GM18858 (cell line): ENCODE data around the gene CCDC9B.

Experiments used
- ATAC-seq: cut with Tn5 transposase; IDR thresholded peaks from one replicate; pipeline ENCODE4 v1.9.1; 2021; ENCODE audit not compliant: unreplicated experiment

Gene CCDC9B

DNA sequence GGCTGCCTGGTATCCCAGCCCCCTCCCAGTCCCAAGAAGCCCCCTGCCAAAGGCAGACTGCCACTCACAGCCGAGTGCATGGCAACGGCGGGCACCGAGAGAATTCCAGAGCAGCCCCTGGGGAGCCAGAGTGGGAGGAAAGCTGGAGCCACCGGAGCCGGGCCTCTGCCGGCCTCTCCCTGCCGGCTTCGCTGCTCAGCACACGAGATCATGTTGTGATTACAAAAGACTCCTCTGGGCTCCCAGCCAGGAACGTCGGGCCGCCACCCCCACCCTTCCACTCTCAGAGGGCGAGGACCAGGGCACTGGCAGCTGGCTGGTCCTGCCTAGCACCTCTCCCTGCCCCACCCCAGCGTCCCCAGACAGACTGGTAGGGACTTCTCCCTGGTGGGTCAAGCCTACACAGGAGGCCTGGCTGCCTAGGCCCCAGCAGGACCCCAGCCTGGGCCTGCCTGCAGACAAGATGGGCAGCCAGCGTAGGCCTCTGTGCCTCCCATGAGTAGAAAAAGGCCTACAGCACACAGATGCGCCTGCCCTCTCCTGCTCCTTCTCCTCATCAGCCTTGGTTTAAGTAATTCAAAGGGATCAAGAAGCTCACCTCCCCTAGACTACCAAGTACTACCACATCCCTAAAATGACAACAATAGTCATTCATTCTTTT lies at the start of gene CCDC9B:
Gene CCDC9B (minus strand): TSS at position 200 of the 661 bp plus-strand sequence. CDS start 120 bp downstream, at position 80.
- no peak for ATAC-seq

DNA sequence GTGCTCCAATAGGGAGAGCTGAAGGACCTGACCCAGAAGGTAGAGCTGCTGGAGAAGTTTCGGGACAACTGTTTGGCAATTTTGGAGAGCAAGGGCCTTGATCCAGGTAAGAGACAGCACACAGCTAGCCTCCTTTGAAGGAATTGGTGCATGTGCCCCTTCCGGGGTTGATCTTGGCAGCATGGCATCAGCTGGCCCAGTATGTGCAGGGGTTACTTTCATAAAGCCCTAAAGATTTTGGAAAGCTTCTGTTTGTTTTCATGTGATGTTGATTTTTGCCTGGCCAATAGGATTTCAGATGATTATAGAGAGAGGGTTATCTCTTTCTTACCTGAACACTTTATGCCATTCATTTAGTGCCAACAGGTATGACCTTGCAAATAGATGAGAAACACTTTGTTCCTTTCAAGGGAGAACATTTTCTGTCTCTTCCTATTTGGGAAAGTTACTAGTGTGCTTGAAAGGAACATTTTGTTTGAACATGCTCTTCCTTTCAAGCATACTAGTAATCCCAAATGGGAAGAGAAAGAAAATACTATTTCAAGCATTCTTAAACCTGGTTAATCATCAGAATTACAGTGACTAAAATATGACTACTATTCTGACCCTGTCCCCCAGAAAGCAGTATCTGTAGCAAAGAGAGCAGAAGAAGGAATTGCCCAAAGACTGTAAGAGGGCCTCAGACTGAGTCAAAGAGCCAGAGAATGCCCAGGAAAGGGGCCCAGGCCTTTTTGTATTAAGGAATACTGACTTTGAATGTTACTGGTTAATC lies 49.3 kb upstream of the CCDC9B start:
- no peak for ATAC-seq

DNA sequence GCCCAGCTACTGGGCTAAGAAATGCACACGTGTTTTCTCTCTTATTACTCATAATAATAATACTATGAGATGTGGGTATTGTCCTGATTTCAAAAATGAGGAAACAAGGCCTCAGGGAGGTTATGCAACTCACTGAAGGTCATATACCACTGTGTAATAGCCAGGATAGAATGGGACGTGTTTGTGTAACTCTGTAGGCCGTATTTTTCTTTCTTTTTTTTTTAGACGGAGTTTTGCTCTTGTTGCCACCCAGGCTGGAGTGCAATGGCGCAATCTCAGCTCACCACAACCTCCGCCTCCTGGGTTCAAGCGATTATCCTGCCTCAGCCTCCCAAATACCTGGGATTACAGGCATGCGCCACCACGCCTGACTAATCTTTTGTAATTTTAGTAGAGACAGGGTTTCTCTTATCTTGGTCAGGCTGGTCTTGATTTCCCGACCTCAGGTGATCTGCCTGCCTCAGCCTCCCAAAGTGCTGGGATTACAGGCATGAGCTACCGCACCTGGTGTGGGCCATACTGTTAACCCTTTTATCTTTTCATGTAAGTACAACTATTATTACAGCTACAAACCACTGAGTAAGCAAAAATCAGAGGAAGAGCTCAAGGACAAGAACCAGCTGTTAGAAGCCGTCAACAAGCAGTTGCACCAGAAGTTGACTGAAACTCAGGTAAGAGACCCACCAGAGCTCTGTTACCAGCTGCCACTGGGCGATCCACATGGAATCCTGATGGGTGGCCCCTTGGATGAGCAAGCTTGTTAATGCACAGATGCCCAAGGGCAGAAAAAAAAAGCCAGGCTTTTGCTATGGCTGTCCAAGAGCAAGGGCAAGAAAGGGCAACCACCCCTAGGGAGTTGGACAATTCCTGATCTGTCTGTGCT lies 48.4 kb upstream of the CCDC9B start:
- no peak for ATAC-seq

DNA sequence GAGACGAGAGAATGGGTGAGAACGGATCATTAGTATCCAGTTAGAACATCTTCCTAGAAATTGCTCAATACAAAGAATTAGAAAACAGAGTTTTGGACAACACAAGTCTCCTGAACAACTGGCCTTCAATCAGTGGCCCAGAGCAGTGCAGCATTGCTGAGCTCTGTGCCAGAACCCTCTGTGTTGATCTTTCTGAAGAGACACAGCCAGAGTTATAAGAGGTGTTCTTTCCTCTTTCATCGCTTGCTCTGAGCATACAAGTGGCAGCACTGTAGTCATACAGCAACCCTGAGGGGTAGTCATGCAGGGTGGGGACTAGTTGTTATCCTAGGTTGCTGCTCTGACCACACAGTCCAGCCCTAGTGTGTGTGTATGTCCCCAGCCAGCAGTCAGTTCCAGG lies 45.7 kb upstream of the CCDC9B start:
- ATAC-seq = no peak

DNA sequence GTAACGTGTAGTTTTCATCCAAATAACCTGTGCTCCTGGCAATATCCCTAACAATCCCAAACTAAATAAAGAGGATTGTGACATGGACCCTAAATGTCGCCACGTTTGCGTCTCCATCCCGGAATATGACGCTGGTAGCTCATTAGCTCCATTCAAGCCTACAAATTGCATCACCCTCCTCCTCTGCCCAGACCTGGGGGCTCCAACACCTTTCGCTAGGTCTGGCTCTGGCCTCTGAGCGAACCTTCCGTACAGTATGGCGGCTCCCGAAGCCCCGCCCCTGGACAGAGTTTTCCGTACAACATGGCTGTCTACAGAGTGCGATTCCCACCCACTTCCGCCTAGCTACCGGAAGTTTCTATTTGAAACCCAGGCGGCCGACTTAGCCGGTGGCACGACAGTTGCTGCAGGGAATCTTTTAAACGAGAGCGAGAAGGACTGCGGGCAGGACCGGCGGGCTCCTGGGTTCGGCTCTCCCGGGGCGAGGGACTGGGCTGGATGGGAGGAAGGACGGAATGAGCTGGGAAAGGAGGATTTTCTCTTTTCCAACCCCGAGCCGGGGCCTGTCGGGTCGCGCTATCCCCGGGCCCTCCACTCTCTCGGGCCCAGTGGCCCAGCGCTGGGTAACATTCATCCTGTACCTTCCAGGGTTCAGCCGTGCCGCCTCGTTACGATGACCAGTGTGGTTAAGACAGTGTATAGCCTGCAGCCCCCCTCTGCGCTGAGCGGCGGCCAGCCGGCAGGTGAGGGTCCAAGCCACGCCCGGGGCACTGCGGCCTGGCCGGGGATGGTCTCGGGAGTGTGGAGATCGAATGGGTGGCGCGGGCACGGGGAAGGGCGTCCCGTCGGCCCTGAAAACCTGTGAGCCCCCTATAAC lies 42.1 kb upstream of the CCDC9B start, which contains the start of gene KNSTRN:
Gene KNSTRN (plus strand): TSS at position 142 of the 877 bp plus-strand sequence. CDS start 115 bp downstream, at position 257.
- peak; percentile 77 for ATAC-seq

DNA sequence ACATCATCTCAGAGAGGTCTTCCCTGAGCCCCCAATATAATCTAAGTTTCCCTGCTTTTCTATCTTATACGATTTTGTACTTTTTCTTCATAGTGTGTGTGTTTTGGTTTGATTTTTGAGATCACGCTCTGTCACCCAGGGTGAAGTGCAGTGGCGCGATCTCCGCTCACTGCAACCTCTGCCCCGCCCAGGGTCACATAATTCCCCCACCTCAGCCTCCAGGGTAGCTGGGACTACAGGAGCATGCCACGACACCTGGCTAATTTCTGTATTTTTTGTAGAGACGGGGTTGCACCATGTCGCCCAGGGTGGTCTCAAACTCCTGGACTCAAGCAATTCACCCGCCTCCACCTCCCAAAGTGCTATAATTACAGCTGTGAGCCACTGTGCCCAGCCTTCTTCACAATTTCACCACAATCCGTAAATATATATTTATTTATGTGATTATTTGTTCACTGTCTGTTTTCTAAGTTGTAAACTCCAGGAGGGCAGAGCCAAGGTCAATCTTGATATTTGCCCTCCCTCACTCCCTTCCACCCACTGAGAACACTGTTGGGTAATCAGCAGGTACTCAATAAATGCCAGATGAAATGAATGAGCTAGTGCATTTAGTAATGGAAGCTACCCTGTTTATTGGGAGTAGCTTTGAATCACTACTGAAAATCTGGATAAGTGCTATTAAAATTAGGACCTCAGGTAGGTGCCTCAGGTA lies 41.2 kb upstream of the CCDC9B start:
- ATAC-seq = no peak

DNA sequence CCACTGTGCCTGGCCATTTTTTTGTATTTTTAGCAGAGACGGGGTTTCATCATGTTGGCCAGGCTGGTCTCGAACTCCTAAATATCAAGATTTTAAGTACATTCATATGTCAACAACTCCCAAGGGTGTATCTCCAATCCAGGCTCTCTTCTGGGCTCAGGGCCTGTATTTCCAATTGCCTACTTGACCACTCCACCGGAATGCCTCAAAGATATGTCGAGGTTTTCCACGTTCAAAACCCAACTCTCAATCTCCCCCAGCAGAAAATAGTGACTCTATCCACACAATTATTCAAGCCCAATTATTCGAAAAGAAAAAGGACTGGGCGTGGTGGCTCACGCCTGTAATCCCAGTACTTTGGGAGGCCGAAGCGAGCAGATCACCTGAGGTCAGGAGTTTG lies 39.9 kb upstream of the CCDC9B start:
- ATAC-seq = no peak

DNA sequence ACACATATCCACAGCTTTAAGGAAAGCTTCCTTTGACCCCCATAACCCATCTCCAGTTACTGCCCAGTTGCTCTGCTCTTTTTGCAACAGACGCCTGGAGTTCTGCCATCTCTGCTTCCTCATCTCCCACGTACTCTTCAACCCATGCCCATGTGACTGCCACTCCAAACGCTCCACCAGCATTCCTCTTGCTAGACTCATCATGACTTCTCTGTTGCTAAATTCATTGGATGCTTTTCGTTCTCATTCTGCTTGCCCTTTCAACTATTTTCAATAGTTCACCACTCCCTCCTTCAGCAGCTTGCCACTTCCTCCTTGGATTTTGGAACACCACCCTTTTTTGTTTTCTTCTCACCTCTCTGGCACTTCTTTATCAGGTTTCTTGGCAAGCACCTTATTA lies 39.1 kb upstream of the CCDC9B start:
- ATAC-seq = no peak

DNA sequence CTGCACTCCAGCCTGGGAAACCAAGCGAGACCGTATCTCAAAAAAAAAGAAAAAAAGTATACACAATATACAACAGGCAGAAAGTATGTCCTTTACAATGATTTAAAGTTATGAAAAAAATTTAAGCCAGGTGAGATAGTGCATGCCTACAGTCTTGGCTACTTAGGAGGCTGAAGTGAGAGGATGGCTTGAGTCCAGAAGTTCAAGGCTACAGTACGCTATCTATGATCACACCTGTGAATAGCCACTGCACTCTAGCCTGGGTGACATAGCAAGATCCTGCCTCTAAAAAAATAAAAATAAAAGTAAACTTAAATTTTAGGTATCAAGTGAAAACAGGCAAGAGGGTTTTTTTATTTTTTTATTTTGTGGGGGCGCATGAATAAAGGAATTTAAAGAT lies 38.6 kb upstream of the CCDC9B start:
- no peak for ATAC-seq

DNA sequence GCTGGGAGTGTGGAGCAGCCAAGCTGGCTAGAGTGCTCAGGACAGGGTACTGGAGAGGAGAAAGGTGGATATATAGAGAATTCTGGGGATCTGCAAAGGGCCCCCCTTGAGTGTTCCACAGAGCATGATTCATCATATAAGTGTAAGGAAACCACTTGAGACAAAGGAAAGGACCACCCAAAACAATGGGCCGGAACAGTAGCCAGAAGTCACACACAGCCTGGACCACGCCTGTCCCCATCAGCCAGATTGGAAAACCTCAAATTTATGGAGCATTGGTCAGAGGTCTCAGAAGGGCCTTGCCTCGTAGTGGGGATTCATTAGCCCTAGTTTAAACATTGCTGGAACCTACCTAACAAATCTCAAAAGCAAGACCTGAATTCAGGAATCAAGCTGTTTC lies 36.9 kb upstream of the CCDC9B start:
- ATAC-seq = no peak

DNA sequence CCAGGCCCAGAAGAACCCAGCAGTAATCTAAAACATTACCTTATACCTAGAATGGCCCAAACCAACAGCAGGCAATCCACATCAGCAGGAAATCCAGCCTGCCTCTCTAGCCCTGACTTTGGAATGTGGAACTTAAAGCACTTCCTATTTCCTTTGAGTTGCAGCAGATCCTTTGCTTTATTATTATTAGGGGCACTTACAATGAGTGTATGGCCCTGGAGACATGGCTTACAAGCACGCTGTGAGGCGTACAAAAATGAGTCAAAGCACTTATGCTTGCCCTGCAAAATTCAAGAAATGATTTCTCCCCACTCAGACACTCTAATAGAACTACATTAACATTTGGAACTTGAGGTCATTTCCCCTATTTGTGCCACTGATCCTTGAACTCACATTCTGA lies 32.2 kb upstream of the CCDC9B start:
- no peak for ATAC-seq

DNA sequence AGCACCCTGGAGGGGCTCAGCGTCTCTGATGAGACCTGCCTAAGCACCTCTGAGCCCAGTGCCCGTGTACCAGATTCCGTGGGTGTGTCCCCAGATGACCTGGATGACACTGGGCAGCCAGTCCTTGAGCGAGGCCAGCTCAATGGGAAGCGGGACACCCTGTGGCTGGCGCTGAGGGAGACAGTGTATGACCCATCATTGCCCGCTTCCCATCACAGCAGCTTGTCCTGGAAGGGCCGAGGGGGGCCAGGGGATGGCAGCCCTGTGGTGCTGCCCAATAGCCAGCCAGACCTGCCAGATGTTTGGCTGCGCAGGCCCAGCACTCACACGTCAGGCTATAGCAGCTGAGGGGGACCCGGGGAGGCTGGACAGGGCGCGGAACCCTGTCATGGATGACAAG lies 29.2 kb upstream of the CCDC9B start:
- ATAC-seq = no peak

DNA sequence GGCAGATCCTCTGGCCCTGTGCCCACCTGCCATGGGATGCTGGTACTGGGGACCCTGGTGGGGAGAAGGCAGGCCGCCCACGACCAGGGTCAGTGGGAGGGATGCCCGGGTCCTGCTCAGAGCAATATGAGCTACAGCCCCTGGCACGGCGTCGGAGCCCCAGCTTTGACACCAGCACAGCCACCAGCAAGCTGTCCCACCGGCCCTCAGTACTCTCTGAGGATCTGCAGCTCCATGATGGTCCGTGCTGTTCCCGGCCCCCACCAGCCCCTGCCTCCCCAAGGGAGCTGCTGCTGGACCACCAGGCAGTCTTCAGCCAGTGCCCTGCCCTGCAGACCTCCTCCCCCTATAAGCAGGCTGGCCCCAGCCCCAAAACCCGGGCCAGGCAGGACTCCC lies 28.7 kb upstream of the CCDC9B start:
- no peak for ATAC-seq

DNA sequence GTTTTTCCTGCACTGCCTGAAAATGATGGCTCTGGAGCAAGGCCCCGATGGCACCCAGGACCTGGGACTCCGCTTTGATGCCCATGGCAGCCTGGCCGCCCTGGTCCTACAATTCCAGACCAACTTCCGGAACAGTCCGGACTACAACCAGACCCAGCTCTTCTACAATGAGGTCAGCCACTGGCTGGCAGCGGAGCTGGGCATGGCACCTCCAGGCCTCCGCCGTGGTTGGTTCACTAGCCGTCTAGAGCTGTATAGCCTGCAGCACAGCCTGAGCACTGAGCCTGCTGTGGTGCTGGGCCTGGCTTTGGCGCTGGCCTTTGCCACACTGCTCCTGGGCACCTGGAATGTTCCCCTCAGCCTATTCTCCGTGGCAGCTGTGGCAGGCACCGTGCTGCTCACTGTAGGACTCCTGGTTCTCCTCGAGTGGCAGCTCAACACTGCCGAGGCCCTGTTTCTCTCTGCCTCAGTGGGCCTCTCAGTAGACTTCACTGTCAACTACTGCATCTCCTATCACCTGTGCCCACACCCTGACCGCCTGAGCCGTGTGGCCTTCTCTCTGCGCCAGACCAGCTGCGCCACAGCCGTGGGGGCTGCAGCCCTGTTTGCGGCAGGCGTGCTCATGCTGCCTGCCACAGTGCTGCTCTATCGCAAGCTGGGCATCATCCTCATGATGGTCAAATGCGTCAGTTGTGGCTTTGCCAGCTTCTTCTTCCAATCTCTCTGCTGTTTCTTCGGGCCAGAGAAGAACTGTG lies 28.2 kb upstream of the CCDC9B start:
- no peak for ATAC-seq

DNA sequence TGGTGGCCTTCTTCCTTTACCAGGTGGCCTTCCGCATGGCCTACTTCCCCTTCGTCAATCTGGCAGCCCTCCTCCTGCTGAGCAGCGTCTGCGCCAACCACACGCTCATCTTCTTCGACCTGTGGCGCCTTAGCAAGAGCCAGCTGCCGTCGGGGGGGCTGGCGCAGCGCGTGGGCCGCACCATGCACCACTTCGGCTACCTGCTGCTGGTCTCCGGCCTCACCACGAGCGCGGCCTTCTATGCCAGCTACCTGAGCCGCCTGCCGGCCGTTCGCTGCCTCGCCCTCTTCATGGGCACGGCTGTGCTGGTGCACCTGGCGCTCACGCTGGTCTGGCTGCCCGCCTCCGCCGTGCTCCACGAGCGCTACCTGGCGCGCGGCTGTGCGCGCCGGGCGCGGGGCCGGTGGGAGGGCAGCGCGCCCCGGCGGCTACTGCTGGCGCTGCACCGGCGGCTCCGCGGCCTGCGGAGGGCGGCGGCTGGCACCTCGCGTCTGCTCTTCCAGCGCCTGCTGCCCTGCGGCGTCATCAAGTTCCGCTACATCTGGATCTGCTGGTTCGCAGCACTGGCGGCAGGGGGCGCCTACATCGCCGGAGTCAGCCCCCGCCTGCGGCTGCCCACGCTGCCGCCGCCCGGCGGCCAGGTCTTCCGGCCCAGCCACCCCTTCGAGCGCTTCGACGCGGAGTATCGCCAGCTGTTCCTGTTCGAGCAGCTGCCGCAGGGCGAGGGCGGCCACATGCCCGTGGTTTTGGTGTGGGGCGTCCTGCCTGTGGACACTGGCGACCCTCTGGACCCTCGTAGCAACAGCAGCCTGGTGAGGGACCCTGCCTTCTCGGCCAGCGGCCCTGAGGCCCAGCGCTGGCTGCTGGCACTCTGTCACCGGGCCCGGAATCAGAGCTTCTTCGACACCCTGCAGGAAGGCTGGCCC lies 27.2 kb upstream of the CCDC9B start:
- ATAC-seq = peak; percentile 88

DNA sequence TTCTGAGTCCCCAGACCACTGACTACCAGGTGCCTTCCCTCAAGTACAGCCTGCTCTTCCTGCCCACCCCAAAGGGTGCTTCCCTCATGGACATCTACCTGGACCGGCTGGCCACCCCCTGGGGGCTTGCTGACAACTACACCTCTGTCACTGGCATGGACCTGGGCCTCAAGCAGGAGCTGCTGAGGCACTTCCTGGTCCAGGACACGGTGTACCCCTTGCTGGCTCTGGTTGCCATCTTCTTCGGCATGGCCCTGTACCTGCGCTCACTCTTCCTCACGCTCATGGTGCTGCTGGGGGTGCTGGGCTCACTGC lies 26.6 kb upstream of the CCDC9B start:
- ATAC-seq = no peak

DNA sequence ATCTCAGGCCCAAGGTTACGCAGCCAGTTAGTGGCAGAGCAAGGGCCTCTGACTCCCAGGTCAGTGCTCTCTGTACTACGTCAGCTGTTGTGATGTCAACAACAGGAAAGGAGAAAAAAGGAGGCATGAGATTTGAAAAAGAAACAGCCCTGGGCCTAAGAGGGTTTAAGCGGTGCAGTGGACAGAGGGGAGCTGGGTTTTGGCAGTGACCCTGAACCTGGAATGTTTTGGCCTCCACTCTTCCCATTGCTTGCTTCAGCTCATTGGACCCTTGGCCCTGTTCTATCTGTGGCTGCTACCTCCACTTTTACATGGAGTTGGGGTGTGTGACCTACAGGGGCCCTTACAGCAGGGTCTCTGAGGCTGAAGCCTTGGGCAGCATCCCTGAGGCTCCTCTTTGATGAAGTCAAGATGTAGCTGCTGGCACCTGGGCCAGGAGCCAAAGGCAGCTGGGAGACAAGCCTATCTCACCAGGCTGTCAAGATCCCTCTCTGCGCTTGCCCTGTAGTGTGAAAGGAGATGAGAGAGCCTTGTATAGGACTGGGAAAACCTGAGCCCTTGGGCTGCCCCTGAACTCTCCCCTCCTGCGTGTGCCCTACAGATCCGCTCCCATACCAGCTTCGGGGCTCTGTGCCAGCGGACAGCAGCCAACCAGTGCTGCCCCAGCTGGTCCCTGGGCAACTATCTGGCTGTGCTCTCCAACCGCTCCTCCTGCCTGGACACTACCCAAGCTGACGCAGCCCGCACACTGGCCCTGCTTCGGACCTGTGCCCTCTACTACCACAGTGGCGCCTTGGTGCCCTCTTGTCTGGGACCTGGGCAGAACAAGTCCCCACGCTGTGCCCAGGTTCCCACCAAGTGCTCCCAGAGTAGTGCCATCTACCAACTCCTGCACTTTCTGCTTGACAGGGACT lies 26.0 kb upstream of the CCDC9B start:
- ATAC-seq = no peak
